GM23248 (cell line): ENCODE data around the gene MAN1C1. TPM values are rescaled to one million over a fixed set of nuclear protein-coding genes. Genes with fewer than 3 reads are reported as not detected.

Experiments used
- DNase-seq: peaks from one replicate; pipeline ENCODE4 v3.0.0-alpha.2; 2015
- H2AFZ ChIP-seq: fragments of 200-600 bp; sonication (generic); 2 replicates; pipeline ENCODE4 v1.6.1; 2016; ENCODE audit warnings: antibody characterized with exemption
- H3F3A ChIP-seq: fragments of 200-600 bp; sonication (generic); 2 replicates; pipeline ENCODE4 v1.6.1; 2016; ENCODE audit warnings: mild to moderate bottlenecking, antibody characterized with exemption, mixed run types; ENCODE audit not compliant: insufficient read depth
- H3K27ac ChIP-seq: fragments of 200-600 bp; sonication (generic); 2 replicates; pipeline ENCODE4 v1.5.1; 2016; ENCODE audit warnings: mild to moderate bottlenecking
- H3K27me3 ChIP-seq: fragments of 200-600 bp; sonication (generic); replicated peaks from 2 replicates; pipeline ENCODE4 v1.6.1; 2016; ENCODE audit warnings: mild to moderate bottlenecking; ENCODE audit not compliant: insufficient read depth
- H3K36me3 ChIP-seq: fragments of 200-600 bp; sonication (generic); 2 replicates; pipeline ENCODE4 v1.6.1; 2016; ENCODE audit warnings: low read depth, mild to moderate bottlenecking
- H3K4me1 ChIP-seq: fragments of 200-600 bp; sonication (generic); 2 replicates; pipeline ENCODE4 v1.6.1; 2016; ENCODE audit warnings: mild to moderate bottlenecking; ENCODE audit not compliant: insufficient read depth
- H3K4me2 ChIP-seq: fragments of 200-600 bp; sonication (generic); one replicate; pipeline ENCODE4 v1.6.1; 2016; ENCODE audit warnings: mild to moderate bottlenecking; ENCODE audit not compliant: unreplicated experiment
- H3K4me3 ChIP-seq: fragments of 200-600 bp; sonication (generic); 2 replicates; pipeline ENCODE4 v1.5.1; 2016; ENCODE audit warnings: mild to moderate bottlenecking
- H3K79me2 ChIP-seq: fragments of 200-600 bp; sonication (generic); 2 replicates; pipeline ENCODE4 v1.6.1; 2016; ENCODE audit warnings: mild to moderate bottlenecking; ENCODE audit not compliant: insufficient read depth
- H3K9ac ChIP-seq: fragments of 200-600 bp; sonication (generic); 2 replicates; pipeline ENCODE4 v1.6.1; 2016; ENCODE audit warnings: mild to moderate bottlenecking
- H3K9me2 ChIP-seq: fragments of 200-600 bp; sonication (generic); 2 replicates; pipeline ENCODE4 v1.6.1; 2016; ENCODE audit warnings: mixed run types, mild to moderate bottlenecking, moderate library complexity; ENCODE audit not compliant: insufficient read depth
- H3K9me3 ChIP-seq: fragments of 200-600 bp; sonication (generic); one replicate; pipeline ENCODE4 v1.6.1; 2017; ENCODE audit warnings: low read depth
- H4K20me1 ChIP-seq: fragments of 200-600 bp; sonication (generic); 2 replicates; pipeline ENCODE4 v1.6.0; 2016; ENCODE audit not compliant: insufficient read depth
- EZH2 ChIP-seq: fragments of 200-600 bp; sonication (generic); IDR thresholded peaks from 2 replicates; pipeline ENCODE4 v1.6.1; 2018; ENCODE audit warnings: antibody characterized with exemption, mild to moderate bottlenecking; ENCODE audit not compliant: insufficient read depth, poor library complexity, severe bottlenecking
- EZH2phosphoT487 ChIP-seq: fragments of 200-600 bp; sonication (generic); IDR thresholded peaks from 2 replicates; pipeline ENCODE4 v1.6.1; 2018; ENCODE audit warnings: antibody characterized with exemption, moderate library complexity, mild to moderate bottlenecking, low read depth; ENCODE audit not compliant: insufficient read depth
- WGBS, 2 experiments: methylation state at CpG; one replicate each; pipeline ENCODE4 v1.1.6; 2015 to 2017; ENCODE audit warnings: low lambda C conversion rate in 2 of 2, low coverage in 1 of 2; ENCODE audit errors: missing lambda C conversion rate in 2 of 2; 5-methylcytosine and 5-hydroxymethylcytosine counted together
- in situ Hi-C: fragments of 300-500 bp; cut with MboI; formaldehyde crosslinking; loops from 2 replicates; pipeline ENCODE4 v1.15.0; 2020
- polyA plus RNA-seq: library from polyadenylated mRNA; unstranded; fragments of >200 nt; fragmentation: Nextera tagmentation; extraction: Ambion mirVana; gene quantifications from 2 replicates; pipeline ENCODE4 v1.2.1, GENCODE V29; 2016
- total RNA-seq: library from RNA; depleted of rRNA; stranded (reverse); fragments of >200 nt; shearing (Covaris generic); gene quantifications from 2 replicates; pipeline ENCODE4 v1.2.3, GENCODE V29; 2014

MAN1C1 gene
- total and polyA plus RNA-seq, 2 experiments from 2014 or later = 0.29 to 1.1 TPM

- Histone ChIP-seq H4K20me1 (no peaks in the 10 kb centered on the region), H3K9me3 (no peaks in the 10 kb centered on the region), H3K79me2 (no peaks in the 10 kb centered on the region), H3K9ac (no peak overlapping the region), H2AFZ (no peak overlapping the region), H3K4me2 (no peak overlapping the region), H3K27ac (no peak overlapping the region), H3F3A (no peaks in the 10 kb centered on the region), H3K27me3 (no peaks in the 10 kb centered on the region), H3K4me1 (no peaks in the 10 kb centered on the region), H3K9me2 (no peaks in the 10 kb centered on the region), H3K36me3 (no peaks in the 10 kb centered on the region), H3K4me3 (no peak overlapping the region)
- in situ Hi-C loops = no loop called here
- TF ChIP-seq EZH2 (no peak), EZH2phosphoT487 (no peak)
- 83 to 84% methylated on average over 2 of the region's 2 CpGs for WGBS, 2 experiments
- DNase-seq = no peak
These were observed 9.4 kb downstream of the MAN1C1 start for GRCh38 chr1:25626018-25626417.

GRCh38 chr1:25628741-25629421, 12.3 kb downstream of the MAN1C1 start:
- H3K27ac ChIP-seq = no peak overlapping the region
- no peaks in the 10 kb centered on the region for H3K36me3 ChIP-seq
- no peak overlapping the region for H3K9ac ChIP-seq
- no peak for TF ChIP-seq EZH2
- TF ChIP-seq EZH2phosphoT487 = no peak
- in situ Hi-C loops = no loop called here
- no peak for DNase-seq
- H3K4me3 ChIP-seq = no peak overlapping the region
- no peak overlapping the region for H3K4me2 ChIP-seq
- no peaks in the 10 kb centered on the region for H4K20me1 ChIP-seq
- peaks cover 17% of the 10 kb centered on the region; the same call in 1 of the 2 replicates for H3K27me3 ChIP-seq
- 84 to 86% methylated on average over 5 of the region's 5 CpGs for WGBS, 2 experiments
- no peaks in the 10 kb centered on the region for H3F3A ChIP-seq
- H3K9me3 ChIP-seq = no peaks in the 10 kb centered on the region
- no peaks in the 10 kb centered on the region for H3K4me1 ChIP-seq
- no peaks in the 10 kb centered on the region for H3K9me2 ChIP-seq
- H2AFZ ChIP-seq = no peak overlapping the region
- no peaks in the 10 kb centered on the region for H3K79me2 ChIP-seq

GRCh38 chr1:25629836-25630235, 13.2 kb downstream of the MAN1C1 start:
- no peak overlapping the region for H3K27ac ChIP-seq

GRCh38 chr1:25631750-25632485, 15.3 kb downstream of the MAN1C1 start:
- DNase-seq = no peak

More at GRCh38 chr1:25629836-25630235, 13.2 kb downstream of the MAN1C1 start:
- H3K27me3 ChIP-seq = peaks cover 17% of the 10 kb centered on the region; the same call in 1 of the 2 replicates
- no peaks in the 10 kb centered on the region for H3K4me1 ChIP-seq
- DNase-seq = no peak
- no peak overlapping the region for H3K9ac ChIP-seq
- H3K36me3 ChIP-seq = no peaks in the 10 kb centered on the region
- no peak overlapping the region for H3K4me2 ChIP-seq
- H4K20me1 ChIP-seq = no peaks in the 10 kb centered on the region
- H3K9me2 ChIP-seq = no peaks in the 10 kb centered on the region
- H2AFZ ChIP-seq = no peak overlapping the region
- 67 to 77% methylated on average over 4 of the region's 4 CpGs for WGBS, 2 experiments
- TF ChIP-seq EZH2phosphoT487 (no peak), EZH2 (no peak)
- H3K4me3 ChIP-seq = no peak overlapping the region
- no peaks in the 10 kb centered on the region for H3F3A ChIP-seq
- H3K9me3 ChIP-seq = no peaks in the 10 kb centered on the region
- no peaks in the 10 kb centered on the region for H3K79me2 ChIP-seq
- in situ Hi-C loops = no loop called here

More at GRCh38 chr1:25631750-25632485, 15.3 kb downstream of the MAN1C1 start:
- TF ChIP-seq EZH2phosphoT487 (no peak), EZH2 (no peak)
- Histone ChIP-seq H3K9ac (no peak overlapping the region), H3K79me2 (no peaks in the 10 kb centered on the region), H4K20me1 (no peaks in the 10 kb centered on the region), H3K4me1 (no peaks in the 10 kb centered on the region), H3K4me2 (no peak overlapping the region), H3K27me3 (peaks cover 17% of the 10 kb centered on the region; the same call in 1 of the 2 replicates), H3K27ac (no peak overlapping the region), H3K9me2 (no peaks in the 10 kb centered on the region), H3F3A (no peaks in the 10 kb centered on the region), H2AFZ (0 out of 2 replicates have a peak overlapping the region, but pooled peaks have one; percentile 0), H3K36me3 (no peaks in the 10 kb centered on the region), H3K9me3 (no peaks in the 10 kb centered on the region), H3K4me3 (no peak overlapping the region)
- in situ Hi-C loops = no loop called here
- WGBS, 2 experiments = 33 to 38% methylated on average over 11 of the region's 11 CpGs
